CD14-positive monocyte (primary cell): ENCODE data around the gene USP27X. TPM values are rescaled to one million over a fixed set of nuclear protein-coding genes. Genes with fewer than 3 reads are reported as not detected.

ENCODE experiments used
- DNase-seq, 3 donors: peaks; one replicate each; pipeline ENCODE4 v3.0.0-alpha.2; 2011 to 2022
- H2AFZ ChIP-seq: 2 replicates; pipeline ENCODE4 v1.6.0; 2012; ENCODE audit warnings: mild to moderate bottlenecking, low read depth, low read length, inconsistent platforms; ENCODE audit not compliant: insufficient read depth, poor library complexity, severe bottlenecking
- H3K27ac ChIP-seq, 2 donors: 1 replicate in 1 of 2; 2 replicates in 1 of 2; pipeline ENCODE4 v1.5.1; 2012 to 2013; ENCODE audit warnings: low read length in 2 of 2, control low read depth in 1 of 2, inconsistent platforms in 1 of 2, low read depth in 1 of 2, mild to moderate bottlenecking in 1 of 2
- H3K27me3 ChIP-seq, 2 donors: one replicate each; pipeline versions ENCODE4 v1.6.0 to v1.6.1; 2011 to 2013; ENCODE audit warnings: low read length in 2 of 2; ENCODE audit not compliant: control insufficient read depth in 2 of 2, insufficient read depth in 2 of 2
- H3K36me3 ChIP-seq, 2 donors: replicated peaks in 1 of 2; 1 replicate in 1 of 2; 2 replicates in 1 of 2; pipeline versions ENCODE4 v1.5.1 to v1.6.1; 2012 to 2013; ENCODE audit warnings: low read length in 2 of 2, control low read depth in 1 of 2, inconsistent platforms in 1 of 2, mild to moderate bottlenecking in 1 of 2; ENCODE audit not compliant: insufficient read depth in 2 of 2, control insufficient read depth in 1 of 2
- H3K4me1 ChIP-seq, 2 donors: 1 replicate in 1 of 2; 2 replicates in 1 of 2; pipeline versions ENCODE4 v1.5.1 to v1.6.1; 2012 to 2013; ENCODE audit warnings: low read length in 2 of 2, control low read depth in 1 of 2, inconsistent platforms in 1 of 2, mild to moderate bottlenecking in 1 of 2, moderate library complexity in 1 of 2; ENCODE audit not compliant: insufficient read depth in 2 of 2, control insufficient read depth in 1 of 2
- H3K4me2 ChIP-seq: replicated peaks from 2 replicates; pipeline ENCODE3; 2012; ENCODE audit warnings: low read length, moderate library complexity, mild to moderate bottlenecking; ENCODE audit not compliant: poor library complexity, severe bottlenecking; ENCODE audit errors: extremely low read depth
- H3K4me3 ChIP-seq, 3 experiments: fragments of 200-600 bp in 1 of 3; sonication (generic) in 1 of 3; replicated peaks in 1 of 3; 1 replicate in 2 of 3; 2 replicates in 1 of 3; pipeline ENCODE4 v1.5.1; 2011 to 2013; ENCODE audit warnings: low read length in 3 of 3, mild to moderate bottlenecking in 3 of 3, control low read depth in 2 of 3, low read depth in 2 of 3, inconsistent platforms in 1 of 3, moderate library complexity in 1 of 3
- H3K79me2 ChIP-seq: 2 replicates; pipeline ENCODE4 v1.6.0; 2012; ENCODE audit warnings: mild to moderate bottlenecking, control low read depth, inconsistent platforms, low read length, moderate library complexity; ENCODE audit not compliant: insufficient read depth
- H3K9ac ChIP-seq: 2 replicates; pipeline ENCODE4 v1.6.0; 2017; ENCODE audit warnings: low read length, mild to moderate bottlenecking; ENCODE audit not compliant: insufficient read depth, poor library complexity, severe bottlenecking
- H3K9me3 ChIP-seq, 2 donors: replicated peaks in 1 of 2; 1 replicate in 1 of 2; 2 replicates in 1 of 2; pipeline versions ENCODE4 v1.5.1 to v1.6.1; 2012 to 2013; ENCODE audit warnings: low read length in 2 of 2, control low read depth in 1 of 2; ENCODE audit not compliant: control insufficient read depth in 1 of 2, insufficient read depth in 1 of 2
- H4K20me1 ChIP-seq: 2 replicates; pipeline ENCODE4 v1.6.0; 2012; ENCODE audit warnings: mild to moderate bottlenecking, low read length, control low read depth, moderate library complexity; ENCODE audit not compliant: insufficient read depth
- H3K27ac Mint-ChIP-seq, 7 donors: one replicate each; pipeline ENCODE4 v1.8.0; 2020; ENCODE audit warnings: mild to moderate bottlenecking in 7 of 7, mixed read lengths in 7 of 7, moderate library complexity in 6 of 7, inconsistent platforms in 2 of 7
- H3K27me3 Mint-ChIP-seq, 3 donors: one replicate each; pipeline ENCODE4 v1.8.0; 2021 to 2022; ENCODE audit warnings: low read depth in 3 of 3, mild to moderate bottlenecking in 3 of 3, mixed read lengths in 3 of 3, moderate library complexity in 3 of 3, inconsistent platforms in 1 of 3
- H3K36me3 Mint-ChIP-seq, 2 donors: one replicate each; pipeline ENCODE4 v1.8.0; 2020; ENCODE audit warnings: mixed read lengths in 2 of 2, inconsistent platforms in 1 of 2, mild to moderate bottlenecking in 1 of 2
- H3K4me1 Mint-ChIP-seq: one replicate; pipeline ENCODE4 v1.8.0; 2020; ENCODE audit warnings: mild to moderate bottlenecking, mixed read lengths
- H3K4me3 Mint-ChIP-seq, 2 donors: one replicate each; pipeline ENCODE4 v1.8.0; 2020; ENCODE audit warnings: mild to moderate bottlenecking in 2 of 2, mixed read lengths in 2 of 2, moderate library complexity in 1 of 2
- H3K9me3 Mint-ChIP-seq, 7 donors: one replicate each; pipeline ENCODE4 v1.8.0; 2020 to 2022; ENCODE audit warnings: mixed read lengths in 7 of 7, mild to moderate bottlenecking in 6 of 7, moderate library complexity in 6 of 7, inconsistent platforms in 2 of 7
- CTCF ChIP-seq: fragments of 200-600 bp; IDR thresholded peaks from one replicate; pipeline ENCODE4 v1.8.0; 2022; ENCODE audit warnings: antibody characterized with exemption, mild to moderate bottlenecking
- WGBS: methylation state at CpG from one replicate; pipeline ENCODE4 v1.1.5; 2013; ENCODE audit warnings: missing lambda C conversion rate; ENCODE audit not compliant: insufficient coverage; 5-methylcytosine and 5-hydroxymethylcytosine counted together
- intact Hi-C, 2 donors: fragments of 100-400 bp; cut with micrococcal nuclease; formaldehyde crosslinking; loops; one replicate each; pipeline versions ENCODE4 v1.15.0 to v1.15.1; 2023
- polyA plus RNA-seq, 3 donors: library from polyadenylated mRNA; depleted of rRNA in 1 of 3; unstranded in 2 of 3; stranded (reverse) in 1 of 3; fragments of 300-500 nt in 2 of 3; fragments of >200 nt in 1 of 3; fragmentation: Illumina TruSeq in 2 of 3; gene quantifications; 1 replicate in 2 of 3; 2 replicates in 1 of 3; pipeline ENCODE4 v1.2.3, GENCODE V29; 2012 to 2021

The USP27X gene
- polyA plus RNA-seq, 3 donors: 0.16 to 0.97 (median 0.23) TPM

DNA sequence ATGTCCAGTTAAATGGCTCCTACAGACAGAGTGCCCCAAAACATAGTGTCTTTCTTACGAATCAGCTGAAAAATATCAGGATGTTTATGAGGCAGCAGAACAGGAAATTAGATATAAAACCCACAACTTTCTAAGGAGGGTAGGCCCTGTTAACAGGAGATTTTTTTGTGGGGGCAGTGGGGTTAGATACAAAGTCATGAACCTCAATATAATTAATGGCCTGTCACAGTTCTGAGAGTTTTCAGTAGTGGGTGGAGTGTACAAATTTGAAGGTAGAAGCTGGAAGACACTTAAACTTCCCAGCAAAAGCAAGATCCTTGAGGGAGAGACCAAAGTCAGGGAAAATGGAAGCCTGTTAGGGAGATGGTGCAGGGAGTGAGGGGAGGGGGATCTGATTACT lies 32.8 kb upstream of the USP27X start:
- Histone ChIP-seq H3K9ac (no peak overlapping the region), H3K4me1 (peaks cover 11 to 15% of the 10 kb centered on the region in 2 donors)
- H3K27ac Mint-ChIP-seq: no peak overlapping the region

DNA sequence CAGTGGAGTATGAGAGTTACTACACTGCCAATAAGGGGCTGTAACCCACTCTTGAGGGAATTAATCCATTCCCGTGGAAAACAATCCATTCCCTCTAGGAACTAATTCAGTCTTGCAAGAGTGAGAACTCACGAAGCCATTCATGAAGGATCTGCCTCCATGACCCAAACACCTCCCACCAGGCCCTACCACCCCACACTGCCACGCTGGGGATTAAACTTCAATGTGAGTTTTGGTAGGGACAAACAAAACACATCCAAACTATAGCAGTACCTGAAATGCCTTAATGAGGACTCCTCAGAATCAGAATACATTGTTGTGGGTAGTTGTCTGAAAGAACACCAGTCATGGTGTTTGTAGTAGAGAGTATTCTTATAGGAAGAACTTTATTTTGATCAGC lies 31.0 kb upstream of the USP27X start:
- Mint-ChIP-seq H3K27me3 (peaks cover 0 to 6% (median 6%) of the 10 kb centered on the region in 3 donors), H3K4me3 (no peak overlapping the region), H3K4me1 (peaks cover 15% of the 10 kb centered on the region), H3K9me3 (peaks cover 0 to 10% (median 4%) of the 10 kb centered on the region in 7 donors), H3K27ac (no peak overlapping the region), H3K36me3 (no peaks in the 10 kb centered on the region)
- Histone ChIP-seq H3K27me3 (no peaks in the 10 kb centered on the region), H3K4me2 (no peak overlapping the region), H3K4me1 (peaks cover 11 to 15% of the 10 kb centered on the region in 2 donors), H3K4me3 (no peak overlapping the region), H3K79me2 (no peaks in the 10 kb centered on the region), H3K9ac (no peak overlapping the region), H3K9me3 (peaks cover 5 to 10% of the 10 kb centered on the region in 2 donors), H4K20me1 (no peaks in the 10 kb centered on the region), H3K36me3 (no peaks in the 10 kb centered on the region), H2AFZ (no peak overlapping the region), H3K27ac (no peak overlapping the region)
- WGBS: no CpG with 5 or more reads among the region's 3 CpGs
- TF ChIP-seq CTCF: no peak
- intact Hi-C loops: no loop called here
- no peak for DNase-seq

More for the DNA sequence above, 32.8 kb upstream of the USP27X start:
- no peaks in the 10 kb centered on the region for H3K36me3 ChIP-seq
- intact Hi-C loops: no loop called here
- H3K27me3 Mint-ChIP-seq: peaks cover 0 to 8% (median 4%) of the 10 kb centered on the region in 3 donors
- TF ChIP-seq CTCF: no peak
- WGBS: no CpG with 5 or more reads among the region's 1 CpG
- H3K27ac ChIP-seq: no peak overlapping the region
- H3K4me3 ChIP-seq: no peak overlapping the region
- H3K4me3 Mint-ChIP-seq: no peak overlapping the region
- H4K20me1 ChIP-seq: no peaks in the 10 kb centered on the region
- peaks cover 15% of the 10 kb centered on the region for H3K4me1 Mint-ChIP-seq
- H3K79me2 ChIP-seq: no peaks in the 10 kb centered on the region
- no peak for DNase-seq
- H3K9me3 Mint-ChIP-seq: peaks cover 0 to 10% (median 4%) of the 10 kb centered on the region in 7 donors
- H3K27me3 ChIP-seq: no peaks in the 10 kb centered on the region
- no peak overlapping the region for H3K4me2 ChIP-seq
- H2AFZ ChIP-seq: no peak overlapping the region
- peaks cover 5 to 10% of the 10 kb centered on the region in 2 donors for H3K9me3 ChIP-seq
- no peaks in the 10 kb centered on the region for H3K36me3 Mint-ChIP-seq
